Omental fat pad (tissue), 4 donors: Measurements from ENCODE around the gene TMEM120B. TPM values are rescaled to one million over a fixed set of nuclear protein-coding genes. Genes with fewer than 3 reads are reported as not detected.
"Not testable (repeated sequence)": the region's sequence is repeated elsewhere in the genome, so short reads cannot be mapped to it uniquely, and the experiment has no call there.

ENCODE experiments used
- ATAC-seq: fragments of 150-250 bp; one replicate; pipeline ENCODE4 v1.9.1; 2016; ENCODE audit warnings: mild to moderate bottlenecking, moderate library complexity; ENCODE audit not compliant: low FRiP score
- DNase-seq: peaks from one replicate; pipeline ENCODE4 v3.0.0-alpha.2; 2019; ENCODE audit warnings: low spot score
- total RNA-seq, 4 donors: library from RNA; depleted of rRNA; stranded (reverse); fragments of >200 nt; gene quantifications; one replicate each; pipeline ENCODE4 v1.1.0, GENCODE V29; 2016
- TF ChIP-seq, protein P1 (sequence below), 3 donors: fragments of 450-650 bp; IDR thresholded peaks; one replicate each; pipeline ENCODE4 v1.5.1; 2016 to 2017; ENCODE audit warnings: antibody characterized with exemption in 3 of 3, mild to moderate bottlenecking in 3 of 3, moderate library complexity in 2 of 3

The TMEM120B gene
- total RNA-seq, 4 donors from 2014 or later: 4.9 to 10.7 (median 5.7) TPM

DNA sequence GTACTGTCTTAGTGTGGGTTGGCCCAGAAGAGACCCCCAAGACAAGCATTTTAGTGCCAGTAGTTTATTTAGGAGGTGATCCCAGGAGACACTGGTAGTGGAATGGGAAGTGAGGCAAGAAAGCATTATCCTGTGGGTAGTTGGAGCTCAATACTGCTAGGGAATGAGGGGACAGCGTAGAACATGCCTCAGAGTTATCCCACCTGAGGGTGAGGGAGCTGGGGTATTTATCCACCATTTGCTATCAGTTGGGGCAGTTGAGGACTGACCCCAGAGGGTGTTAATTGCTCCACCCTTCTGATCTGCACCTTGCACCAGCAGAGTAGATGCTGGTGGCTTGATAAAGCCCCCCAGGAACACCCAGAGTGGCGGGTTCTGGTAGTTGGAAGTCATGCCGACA lies 43.0 kb downstream of the TMEM120B start:
- TF ChIP-seq, protein P1, sequence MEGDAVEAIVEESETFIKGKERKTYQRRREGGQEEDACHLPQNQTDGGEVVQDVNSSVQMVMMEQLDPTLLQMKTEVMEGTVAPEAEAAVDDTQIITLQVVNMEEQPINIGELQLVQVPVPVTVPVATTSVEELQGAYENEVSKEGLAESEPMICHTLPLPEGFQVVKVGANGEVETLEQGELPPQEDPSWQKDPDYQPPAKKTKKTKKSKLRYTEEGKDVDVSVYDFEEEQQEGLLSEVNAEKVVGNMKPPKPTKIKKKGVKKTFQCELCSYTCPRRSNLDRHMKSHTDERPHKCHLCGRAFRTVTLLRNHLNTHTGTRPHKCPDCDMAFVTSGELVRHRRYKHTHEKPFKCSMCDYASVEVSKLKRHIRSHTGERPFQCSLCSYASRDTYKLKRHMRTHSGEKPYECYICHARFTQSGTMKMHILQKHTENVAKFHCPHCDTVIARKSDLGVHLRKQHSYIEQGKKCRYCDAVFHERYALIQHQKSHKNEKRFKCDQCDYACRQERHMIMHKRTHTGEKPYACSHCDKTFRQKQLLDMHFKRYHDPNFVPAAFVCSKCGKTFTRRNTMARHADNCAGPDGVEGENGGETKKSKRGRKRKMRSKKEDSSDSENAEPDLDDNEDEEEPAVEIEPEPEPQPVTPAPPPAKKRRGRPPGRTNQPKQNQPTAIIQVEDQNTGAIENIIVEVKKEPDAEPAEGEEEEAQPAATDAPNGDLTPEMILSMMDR (IDR thresholded peaks at IDR 0.05): no peak
- ATAC-seq: no peak
- DNase-seq: no peak

DNA sequence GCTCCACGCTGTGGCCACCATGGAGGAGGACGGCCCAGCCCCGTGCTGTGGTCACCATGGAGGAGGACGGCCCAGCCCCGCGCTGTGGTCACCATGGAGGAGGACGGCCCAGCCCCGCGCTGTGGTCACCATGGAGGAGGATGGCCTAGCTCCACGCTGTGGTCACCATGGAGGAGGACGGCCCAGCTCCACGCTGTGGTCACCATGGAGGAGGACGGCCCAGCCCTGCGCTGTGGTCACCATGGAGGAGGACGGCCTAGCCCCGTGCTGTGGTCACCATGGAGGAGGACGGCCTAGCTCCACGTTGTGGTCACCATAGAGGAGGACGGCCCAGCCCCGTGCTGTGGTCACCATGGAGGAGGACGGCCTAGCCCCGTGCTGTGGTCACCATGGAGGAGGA lies 46.0 kb downstream of the TMEM120B start:
- not testable (repeated sequence) for ATAC-seq, DNase-seq

DNA sequence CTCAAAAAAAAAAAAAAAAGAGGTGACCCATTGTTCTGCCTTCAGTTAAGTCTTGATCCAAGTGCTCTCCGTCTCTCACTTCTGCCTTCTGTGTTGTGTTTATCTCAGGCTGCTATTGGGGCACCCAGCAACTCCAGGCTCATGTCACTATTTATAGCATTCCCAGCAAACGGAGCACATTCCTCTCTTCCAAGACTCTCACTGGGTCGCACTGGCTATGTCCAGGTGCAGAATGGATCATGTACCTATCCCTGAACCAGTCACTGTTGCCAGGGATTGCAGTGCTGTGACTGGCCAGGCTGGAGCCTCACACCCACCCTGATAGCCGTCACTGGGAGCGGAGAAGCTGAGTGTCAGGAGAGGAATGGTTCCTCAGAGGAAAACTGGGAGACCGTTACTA lies 49.7 kb downstream of the TMEM120B start:
- DNase-seq: no peak

DNA sequence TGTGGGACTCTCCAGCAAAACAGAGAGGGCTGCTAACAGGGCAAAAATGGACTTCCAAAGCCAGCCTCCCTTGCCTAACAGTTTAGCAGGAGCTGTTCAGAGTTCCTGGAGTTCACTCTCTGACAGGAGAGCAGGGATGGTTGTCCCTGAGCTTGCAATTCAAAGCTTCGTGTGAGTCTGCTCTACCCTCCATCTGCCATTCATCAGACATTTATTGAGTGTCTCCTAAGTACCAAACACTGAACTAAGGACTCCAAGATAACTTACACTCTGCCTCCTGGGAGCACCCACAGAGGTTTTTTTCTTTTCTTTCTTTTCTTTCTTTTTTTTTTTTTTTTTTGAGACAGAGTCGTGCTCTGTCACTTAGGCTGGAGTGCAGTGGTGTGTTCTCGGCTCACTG lies 52.3 kb downstream of the TMEM120B start:
- TF ChIP-seq, protein P1 (IDR thresholded peaks at IDR 0.05): no peak
- ATAC-seq (no peak), DNase-seq (no peak)

More for the DNA sequence above, 49.7 kb downstream of the TMEM120B start:
- ATAC-seq: no peak
- TF ChIP-seq, protein P1 (IDR thresholded peaks at IDR 0.05): no peak

DNA sequence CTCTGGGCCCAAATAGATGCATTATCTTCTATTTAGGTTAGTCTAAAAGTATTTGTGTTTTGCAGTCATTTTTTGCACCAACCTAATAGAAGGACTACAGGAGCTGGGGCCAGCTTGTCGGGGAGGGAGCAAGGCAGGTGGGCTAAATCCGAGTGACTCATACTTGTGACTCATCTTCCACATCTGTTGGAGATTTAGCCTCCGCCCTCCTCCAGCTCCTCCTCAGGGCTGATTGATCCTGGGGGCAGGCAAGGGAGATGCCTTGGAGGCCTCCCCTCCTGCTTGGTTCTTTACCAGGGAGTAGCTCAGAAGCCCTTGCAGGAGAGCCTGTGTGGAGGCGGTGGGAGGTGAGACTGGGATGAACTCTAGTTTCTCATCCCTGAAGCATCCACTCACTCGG lies 53.0 kb downstream of the TMEM120B start:
- peak; percentile 90 for ATAC-seq
- DNase-seq: no peak
- TF ChIP-seq, protein P1 (IDR thresholded peaks at IDR 0.05): no peak

DNA sequence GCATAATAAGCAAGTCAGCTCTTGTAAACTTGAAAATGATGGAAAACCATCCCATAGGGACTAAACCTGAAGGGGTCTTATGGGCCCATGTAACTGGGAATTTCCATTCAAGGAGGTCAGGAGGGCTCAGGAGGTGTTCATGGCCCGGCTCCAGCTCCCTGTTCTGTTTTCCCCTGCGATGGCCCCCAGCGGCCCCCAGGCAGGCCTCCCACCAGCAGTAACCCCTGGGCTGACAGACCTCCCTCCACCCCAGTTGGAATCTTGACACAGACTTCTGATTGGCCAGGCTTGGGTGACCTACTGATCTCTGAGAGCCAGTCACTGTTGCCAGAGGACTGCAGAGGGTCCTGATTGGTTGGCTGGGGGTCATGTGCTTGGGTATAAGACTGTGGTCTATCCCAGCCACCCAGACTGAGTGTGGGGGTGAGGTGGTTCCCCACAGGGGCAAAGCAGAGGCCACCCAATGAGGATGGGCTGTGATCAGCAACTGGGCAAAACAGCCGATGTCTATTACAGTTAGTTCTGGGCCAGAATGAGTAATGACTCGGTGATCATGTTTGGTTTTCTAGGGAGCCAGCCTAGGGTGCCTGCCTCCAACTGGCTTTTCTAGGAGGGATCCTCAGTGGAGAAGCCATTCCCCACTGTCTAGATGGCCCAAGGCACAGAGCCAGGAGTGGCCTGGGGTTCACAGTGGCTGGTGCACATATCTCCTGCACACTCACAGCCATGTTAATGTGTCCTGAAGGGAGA lies 53.9 kb downstream of the TMEM120B start:
- TF ChIP-seq, protein P1 (IDR thresholded peaks at IDR 0.05): no peak
- ATAC-seq (no peak), DNase-seq (no peak)

DNA sequence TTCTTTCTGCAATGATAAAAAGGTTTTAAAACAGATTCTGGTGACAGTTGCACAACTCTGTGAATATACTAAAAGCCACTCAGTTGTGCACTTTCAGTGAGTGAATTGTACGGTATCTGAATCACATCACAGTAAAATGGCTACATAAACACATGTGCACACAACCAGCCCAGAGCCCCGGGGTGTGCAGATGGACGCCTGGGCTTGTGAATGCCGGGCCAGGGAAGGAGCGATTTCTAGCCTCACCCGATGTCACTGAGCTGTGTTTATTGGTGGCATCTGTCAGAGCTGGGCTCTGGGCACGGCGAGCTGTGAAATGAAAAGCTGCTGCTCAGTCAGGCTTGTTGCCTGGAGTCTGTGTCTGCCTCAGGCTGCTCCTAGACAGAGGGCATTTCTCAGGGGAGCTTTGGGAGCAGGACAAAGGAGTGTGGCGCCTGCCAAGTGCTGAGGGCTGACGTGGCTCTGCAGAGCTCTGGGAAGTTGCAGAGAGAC lies 55.0 kb downstream of the TMEM120B start:
- DNase-seq (no peak), ATAC-seq (no peak)
- TF ChIP-seq, protein P1 (IDR thresholded peaks at IDR 0.05): no peak
